ENCODE measurements around the gene GLYR1. TPM values are rescaled to one million over a fixed set of nuclear protein-coding genes. Genes with fewer than 3 reads are reported as not detected.

GLYR1 gene
- total and polyA plus RNA-seq, 2 donors (not counting 1 experiment from before 2014, with no cell fraction given): 34.0 to 137 TPM

- Mint-ChIP-seq H3K4me3 (peak overlapping the region; percentile 23), H3K27ac (no peak overlapping the region), H3K4me1 (peaks cover 36% of the 10 kb centered on the region), H3K27me3 (no peaks in the 10 kb centered on the region), H3K9me3 (ENCODE audit: insufficient read depth) (no peaks in the 10 kb centered on the region)
- intact Hi-C loops (cut with micrococcal nuclease): no loop called here
- TF ChIP-seq EZH2 (IDR thresholded peaks at IDR 0.05; ENCODE audit: borderline replicate concordance, insufficient read depth, low read depth, low read length, poor library complexity, severe bottlenecking) (no peak), CTCF (IDR thresholded peaks at IDR 0.05) (no peak)
- H3K4me3 ChIP-seq (ENCODE audit: control extremely low read depth in 1 of 5, extremely low read depth in 1 of 5, insufficient read depth in 1 of 5, low read depth in 2 of 5, low read length in 4 of 5): no peak overlapping the region
- no peaks in the 10 kb centered on the region for H3K9me3 ChIP-seq (ENCODE audit: control extremely low read depth in 1 of 3, control insufficient read depth in 2 of 3, insufficient read depth in 1 of 3, low read length in 2 of 3)
- ChIA-PET CTCF (no interaction called here), POLR2A (no interaction called here)
- WGBS (ENCODE audit: insufficient coverage): no CpG with 5 or more reads among the region's 3 CpGs
- H3K79me2 ChIP-seq (ENCODE audit: control insufficient read depth, insufficient read depth, low read length): peaks cover 75% of the 10 kb centered on the region
- H3K27ac ChIP-seq (ENCODE audit: low read length in 2 of 2): no peak overlapping the region
- H2AFZ ChIP-seq (ENCODE audit: insufficient read depth, low read depth, low read length, poor library complexity, severe bottlenecking): no peak overlapping the region
- DNase-seq (no peak), ATAC-seq (ENCODE audit: low read depth) (no peak)
- peaks cover 27 to 31% of the 10 kb centered on the region in 2 donors for H3K4me1 ChIP-seq (ENCODE audit: control insufficient read depth in 2 of 2, insufficient read depth in 2 of 2, low read length in 2 of 2)
- H3K4me2 ChIP-seq (replicated peaks; ENCODE audit: low read depth, low read length, poor library complexity, severe bottlenecking): peak overlapping the region; percentile 9
- H3K9ac ChIP-seq (ENCODE audit: low read length): no peak overlapping the region
- peaks cover 33% of the 10 kb centered on the region for H4K20me1 ChIP-seq (ENCODE audit: control insufficient read depth, insufficient read depth, low read length, poor library complexity, severe bottlenecking)
- H3K36me3 ChIP-seq (replicated peaks in 1 of 2; ENCODE audit: control extremely low read depth in 1 of 2, control insufficient read depth in 1 of 2, extremely low read depth in 1 of 2, insufficient read depth in 2 of 2, low read length in 1 of 2): peaks cover 0 to 16% of the 10 kb centered on the region in 2 experiments
- no peaks in the 10 kb centered on the region for H3K27me3 ChIP-seq (replicated peaks in 1 of 4; ENCODE audit: control extremely low read depth in 1 of 4, control insufficient read depth in 3 of 4, insufficient read depth in 4 of 4, low read length in 3 of 4)
Observed at GRCh38 chr16:4850211-4850610, 3.1 kb upstream of the GLYR1 start.

- CTCF ChIA-PET: no interaction called here
Observed at GRCh38 chr16:4847774-4848587, 893 bp upstream of the GLYR1 start.

More at GRCh38 chr16:4847774-4848587, 893 bp upstream of the GLYR1 start:
- WGBS (ENCODE audit: insufficient coverage): under 1% methylated on average over 83 of the region's 83 CpGs
- H3K27me3 Mint-ChIP-seq: no peaks in the 10 kb centered on the region
- Histone ChIP-seq H3K27ac (ENCODE audit: low read length in 2 of 2) (peak overlapping the region; percentile 52 to 97), H3K4me1 (ENCODE audit: control insufficient read depth in 2 of 2, insufficient read depth in 2 of 2, low read length in 2 of 2) (peaks cover 27 to 31% of the 10 kb centered on the region in 2 donors), H3K36me3 (replicated peaks in 1 of 2; ENCODE audit: control extremely low read depth in 1 of 2, control insufficient read depth in 1 of 2, extremely low read depth in 1 of 2, insufficient read depth in 2 of 2, low read length in 1 of 2) (peaks cover 3 to 20% of the 10 kb centered on the region in 2 experiments), H3K79me2 (ENCODE audit: control insufficient read depth, insufficient read depth, low read length) (peaks cover 74% of the 10 kb centered on the region), H3K9me3 (ENCODE audit: control extremely low read depth in 1 of 3, control insufficient read depth in 2 of 3, insufficient read depth in 1 of 3, low read length in 2 of 3) (no peaks in the 10 kb centered on the region), H3K4me2 (replicated peaks; ENCODE audit: low read depth, low read length, poor library complexity, severe bottlenecking) (peak overlapping the region; percentile 95), H3K4me3 (ENCODE audit: control extremely low read depth in 1 of 5, extremely low read depth in 1 of 5, insufficient read depth in 1 of 5, low read depth in 2 of 5, low read length in 4 of 5) (peak overlapping the region; percentile 50 to 91 (median 80)), H4K20me1 (ENCODE audit: control insufficient read depth, insufficient read depth, low read length, poor library complexity, severe bottlenecking) (peaks cover 38% of the 10 kb centered on the region), H3K27me3 (replicated peaks in 1 of 4; ENCODE audit: control extremely low read depth in 1 of 4, control insufficient read depth in 3 of 4, insufficient read depth in 4 of 4, low read length in 3 of 4) (no peaks in the 10 kb centered on the region), H3K9ac (ENCODE audit: low read length) (peak overlapping the region; percentile 90), H2AFZ (ENCODE audit: insufficient read depth, low read depth, low read length, poor library complexity, severe bottlenecking) (peak overlapping the region; percentile 87)
- POLR2A ChIA-PET: interaction anchor here (2.0 kb wide), 1 partner anchor 45 kb away, joined by 6 read pairs; the partner anchor contains the start of gene ROGDI
- ATAC-seq (ENCODE audit: low read depth) (peak; percentile 8), DNase-seq (no peak)
- peak overlapping the region; percentile 93 for H3K4me3 Mint-ChIP-seq
- no peaks in the 10 kb centered on the region for H3K9me3 Mint-ChIP-seq (ENCODE audit: insufficient read depth)
- H3K27ac Mint-ChIP-seq: peak overlapping the region; percentile 96
- H3K4me1 Mint-ChIP-seq: peaks cover 36% of the 10 kb centered on the region
- intact Hi-C loops (cut with micrococcal nuclease): loop anchor here (1.0 kb wide), 5 partner anchors 46 to 232 kb away; partner anchors contain the start of genes NAGPA, NUDT16L1, ROGDI and ZNF500
- TF ChIP-seq CTCF (IDR thresholded peaks at IDR 0.05) (no peak), EZH2 (IDR thresholded peaks at IDR 0.05; ENCODE audit: borderline replicate concordance, insufficient read depth, low read depth, low read length, poor library complexity, severe bottlenecking) (no peak)

Data from B cell (primary cell).